Uterus (tissue), 4 donors: Measurements from ENCODE around the gene PZP. TPM values are rescaled to one million over a fixed set of nuclear protein-coding genes. Genes with fewer than 3 reads are reported as not detected.
"Not testable (repeated sequence)": the region's sequence is repeated elsewhere in the genome, so short reads cannot be mapped to it uniquely, and the experiment has no call there.

Experiments used
- DNase-seq, 2 donors: peaks; one replicate each; pipeline ENCODE4 v3.0.0-alpha.2; 2019 to 2020
- H3K27ac ChIP-seq, 2 donors: fragments of 200-600 bp; sonication (generic); 1 replicate in 1 of 2; 2 replicates in 1 of 2; pipeline ENCODE4 v1.5.1; 2016 to 2018
- H3K27me3 ChIP-seq, 2 donors: fragments of 200-600 bp; sonication (generic); one replicate each; pipeline ENCODE4 v1.5.1; 2018 to 2019; ENCODE audit warnings: control low read depth in 1 of 2
- H3K36me3 ChIP-seq, 2 donors: fragments of 200-600 bp; sonication (generic); one replicate each; pipeline ENCODE4 v1.5.1; 2019; ENCODE audit warnings: control low read depth in 1 of 2
- H3K4me1 ChIP-seq, 2 donors: fragments of 200-600 bp; sonication (generic); one replicate each; pipeline ENCODE4 v1.5.1; 2018 to 2019; ENCODE audit warnings: control low read depth in 1 of 2
- H3K4me3 ChIP-seq, 2 donors: fragments of 200-600 bp; sonication (generic); 1 replicate in 1 of 2; 2 replicates in 1 of 2; pipeline ENCODE4 v1.5.1; 2018 to 2019; ENCODE audit warnings: mild to moderate bottlenecking in 1 of 2
- H3K9me3 ChIP-seq, 2 donors: fragments of 200-600 bp; sonication (generic); one replicate each; pipeline ENCODE4 v1.5.1; 2019; ENCODE audit warnings: control low read depth in 1 of 2
- CTCF ChIP-seq, 4 experiments: fragments of 200-600 bp in 2 of 4; fragments of 450-650 bp in 2 of 4; sonication (generic) in 2 of 4; IDR thresholded peaks; one replicate each; pipeline ENCODE4 v1.5.1; 2016 to 2019; ENCODE audit warnings: antibody characterized with exemption in 4 of 4, mild to moderate bottlenecking in 2 of 4, moderate library complexity in 1 of 4
- POLR2A ChIP-seq, 2 donors: fragments of 450-650 bp; IDR thresholded peaks; one replicate each; pipeline ENCODE4 v1.6.1; 2016; ENCODE audit warnings: antibody characterized with exemption in 2 of 2, mild to moderate bottlenecking in 1 of 2, moderate library complexity in 1 of 2
- intact Hi-C: fragments of 100-400 bp; cut with DNase I; formaldehyde crosslinking; loops from one replicate; pipeline ENCODE4 v1.15.1; 2023; ENCODE audit warnings: low total_unique reads
- total RNA-seq, 4 donors: library from RNA; depleted of rRNA in 3 of 4; stranded (reverse); fragments of >200 nt in 3 of 4; gene quantifications; one replicate each; pipeline versions ENCODE4 v1.1.0 to v1.2.4, GENCODE V29; 2014 to 2023
- donor health status: DM: yes; HTN: yes; CAD: no.

The PZP gene
- total RNA-seq, 4 donors from 2014 or later = 0.79 TPM; not detected in 3

- Histone ChIP-seq H3K4me1 (no peaks in the 10 kb centered on the region), H3K9me3 (no peaks in the 10 kb centered on the region), H3K27ac (peak overlapping the region; percentile 11 to 70), H3K4me3 (peak overlapping the region in 1 of 2 donors; percentile 20), H3K27me3 (no peaks in the 10 kb centered on the region), H3K36me3 (no peaks in the 10 kb centered on the region)
- intact Hi-C loops = no loop called here
- no peak for TF ChIP-seq CTCF (IDR thresholded peaks at IDR 0.05)
- TF ChIP-seq POLR2A (IDR thresholded peaks at IDR 0.05) = no peak
- no peak for DNase-seq
Observed at GRCh38 chr12:9240776-9241175, 32.6 kb upstream of the PZP start.

GRCh38 chr12:9240004-9240635 is 31.9 kb upstream of the PZP start:
- peak overlapping the region in 1 of 2 donors; percentile 70 for H3K27ac ChIP-seq
- intact Hi-C loops, DNase-seq, H3K4me1 ChIP-seq, H3K9me3 ChIP-seq, H3K36me3 ChIP-seq, H3K27me3 ChIP-seq: not testable (repeated sequence)
- peak overlapping the region; percentile 14 to 20 for H3K4me3 ChIP-seq

- DNase-seq = no peak
- H3K4me1 ChIP-seq = no peaks in the 10 kb centered on the region
- no peaks in the 10 kb centered on the region for H3K9me3 ChIP-seq
- no peak overlapping the region for H3K27ac ChIP-seq
- intact Hi-C loops = no loop called here
- H3K27me3 ChIP-seq = no peaks in the 10 kb centered on the region
- no peak for TF ChIP-seq POLR2A (IDR thresholded peaks at IDR 0.05)
- no peak for TF ChIP-seq CTCF (IDR thresholded peaks at IDR 0.05)
- H3K4me3 ChIP-seq = no peak overlapping the region
- H3K36me3 ChIP-seq = no peaks in the 10 kb centered on the region
Observed at GRCh38 chr12:9237286-9237685, 29.1 kb upstream of the PZP start.

GRCh38 chr12:9235519-9235918 is 27.3 kb upstream of the PZP start:
- H3K36me3 ChIP-seq = no peaks in the 10 kb centered on the region
- no peaks in the 10 kb centered on the region for H3K9me3 ChIP-seq
- no peaks in the 10 kb centered on the region for H3K27me3 ChIP-seq
- H3K27ac ChIP-seq = no peak overlapping the region
- H3K4me3 ChIP-seq = no peak overlapping the region
- no peak for DNase-seq
- no peak for TF ChIP-seq CTCF (IDR thresholded peaks at IDR 0.05)
- TF ChIP-seq POLR2A (IDR thresholded peaks at IDR 0.05) = no peak
- intact Hi-C loops = no loop called here
- no peaks in the 10 kb centered on the region for H3K4me1 ChIP-seq

- H3K27me3 ChIP-seq = no peaks in the 10 kb centered on the region
- no peak for DNase-seq
- H3K4me3 ChIP-seq = no peak overlapping the region
- no peaks in the 10 kb centered on the region for H3K9me3 ChIP-seq
- H3K4me1 ChIP-seq = no peaks in the 10 kb centered on the region
- H3K36me3 ChIP-seq = no peaks in the 10 kb centered on the region
- intact Hi-C loops = no loop called here
- TF ChIP-seq CTCF (IDR thresholded peaks at IDR 0.05) (no peak), POLR2A (IDR thresholded peaks at IDR 0.05) (no peak)
- no peak overlapping the region for H3K27ac ChIP-seq
Observed at GRCh38 chr12:9227950-9228349, 19.8 kb upstream of the PZP start.

GRCh38 chr12:9223830-9224229 is 15.6 kb upstream of the PZP start:
- no peak for DNase-seq
- intact Hi-C loops = no loop called here
- Histone ChIP-seq H3K9me3 (no peaks in the 10 kb centered on the region), H3K36me3 (no peaks in the 10 kb centered on the region), H3K27me3 (no peaks in the 10 kb centered on the region), H3K4me3 (no peak overlapping the region), H3K27ac (no peak overlapping the region), H3K4me1 (no peaks in the 10 kb centered on the region)
- TF ChIP-seq POLR2A (IDR thresholded peaks at IDR 0.05) (no peak), CTCF (IDR thresholded peaks at IDR 0.05) (no peak)
